ENCODE results near the gene UBXN11. TPM values are rescaled to one million over a fixed set of nuclear protein-coding genes. Genes with fewer than 3 reads are reported as not detected.
"Not testable (repeated sequence)": the region's sequence is repeated elsewhere in the genome, so short reads cannot be mapped to it uniquely, and the experiment has no call there.

UBXN11 gene
- total and polyA plus RNA-seq, 7 donors: 3.5 to 7.0 (median 4.2) TPM

DNA sequence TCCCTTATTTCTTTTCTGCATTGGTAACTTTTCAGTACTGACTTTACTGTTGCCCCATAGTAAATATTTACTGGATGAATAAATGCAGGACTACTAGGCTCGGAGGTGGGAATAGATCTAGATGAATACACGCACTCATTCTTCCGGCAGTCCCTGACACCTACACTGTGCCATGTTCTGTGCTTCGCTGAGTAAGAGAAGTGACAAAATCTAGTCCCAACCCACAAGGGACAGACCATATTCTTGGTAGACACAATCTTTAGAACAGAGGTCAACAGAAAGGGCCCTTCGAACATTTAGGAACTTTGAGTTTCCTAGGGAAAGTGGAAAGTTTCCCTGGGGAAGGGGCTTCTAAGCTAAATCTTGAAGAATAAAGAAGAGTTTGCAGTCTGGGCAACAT, 8.1 kb upstream of the UBXN11 start:
- intact Hi-C loops (cut with DNase I): no loop called here
- 89 to 93% (median 91%) methylated on average over 5 of the region's 5 CpGs for WGBS, 3 donors

GRCh38 chr1:26307966-26308899, 1.8 kb upstream of the UBXN11 start:
- ATAC-seq; H3K9me3 ChIP-seq; H3K36me3 ChIP-seq (ENCODE audit: insufficient read depth in 1 of 2, low read depth in 1 of 2); intact Hi-C loops (cut with DNase I); H3K4me3 ChIP-seq; H3K27ac ChIP-seq; H3K27me3 ChIP-seq (ENCODE audit: insufficient read depth in 3 of 3, low read length in 2 of 3): not testable (repeated sequence)
- DNase-seq: peak in 1 of 2 donors; percentile 44
- WGBS, 3 donors: 80 to 88% (median 86%) methylated on average over 21 of the region's 21 CpGs
- peaks cover 13% of the 10 kb centered on the region for H3K4me1 ChIP-seq

More for the DNA sequence above, 8.1 kb upstream of the UBXN11 start:
- Histone ChIP-seq H3K9me3 (no peaks in the 10 kb centered on the region), H3K27ac (no peak overlapping the region), H3K4me3 (no peak overlapping the region), H3K4me1 (no peaks in the 10 kb centered on the region), H3K27me3 (ENCODE audit: insufficient read depth in 3 of 3, low read length in 2 of 3) (no peaks in the 10 kb centered on the region), H3K36me3 (ENCODE audit: insufficient read depth in 1 of 2, low read depth in 1 of 2) (no peaks in the 10 kb centered on the region)
- DNase-seq (no peak), ATAC-seq (no peak)
- no peak for TF ChIP-seq CTCF (IDR thresholded peaks at IDR 0.05)

DNA sequence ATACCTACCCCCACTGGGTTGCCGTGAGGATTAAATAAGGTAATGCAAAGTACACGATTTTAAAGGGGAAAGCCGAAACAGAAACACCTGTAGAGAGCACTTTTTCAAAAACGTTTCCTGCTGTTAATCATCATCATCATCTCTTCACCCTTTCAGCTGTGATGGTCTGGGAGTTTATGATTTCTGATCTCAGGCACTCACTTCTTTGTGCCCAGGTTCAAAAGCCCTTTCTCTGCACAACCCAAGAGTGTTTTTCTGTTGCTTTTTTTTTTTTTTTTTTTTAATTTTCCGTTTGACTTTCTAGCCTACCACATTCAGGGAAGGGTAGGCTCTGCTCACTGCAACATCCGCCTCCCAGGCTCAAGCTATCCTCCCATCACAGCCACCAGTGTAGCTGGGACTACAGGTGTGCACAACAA, 936 bp upstream of the UBXN11 start:
- 46 to 51% (median 49%) methylated on average over 6 of the region's 6 CpGs for WGBS, 3 donors
- DNase-seq (no peak), ATAC-seq (no peak)
- TF ChIP-seq CTCF (IDR thresholded peaks at IDR 0.05): no peak
- Histone ChIP-seq H3K27me3 (ENCODE audit: insufficient read depth in 3 of 3, low read length in 2 of 3) (no peaks in the 10 kb centered on the region), H3K36me3 (ENCODE audit: insufficient read depth in 1 of 2, low read depth in 1 of 2) (no peaks in the 10 kb centered on the region), H3K27ac (peak overlapping the region; percentile 36), H3K4me3 (peak overlapping the region; percentile 95), H3K4me1 (peaks cover 13% of the 10 kb centered on the region), H3K9me3 (no peaks in the 10 kb centered on the region)
- intact Hi-C loops (cut with DNase I): no loop called here

GRCh38 chr1:26305667-26306289, 658 bp downstream of the UBXN11 start:
- ATAC-seq (no peak), DNase-seq (no peak)
- peak overlapping the region; percentile 95 for H3K4me3 ChIP-seq
- H3K4me1 ChIP-seq: peaks cover 13% of the 10 kb centered on the region
- no peaks in the 10 kb centered on the region for H3K36me3 ChIP-seq (ENCODE audit: insufficient read depth in 1 of 2, low read depth in 1 of 2)
- WGBS, 3 donors: 39 to 48% (median 44%) methylated on average over 8 of the region's 8 CpGs
- no peaks in the 10 kb centered on the region for H3K27me3 ChIP-seq (ENCODE audit: insufficient read depth in 3 of 3, low read length in 2 of 3)
- intact Hi-C loops (cut with DNase I): no loop called here
- peak overlapping the region; percentile 36 for H3K27ac ChIP-seq
- TF ChIP-seq CTCF (IDR thresholded peaks at IDR 0.05): no peak
- no peaks in the 10 kb centered on the region for H3K9me3 ChIP-seq

DNA sequence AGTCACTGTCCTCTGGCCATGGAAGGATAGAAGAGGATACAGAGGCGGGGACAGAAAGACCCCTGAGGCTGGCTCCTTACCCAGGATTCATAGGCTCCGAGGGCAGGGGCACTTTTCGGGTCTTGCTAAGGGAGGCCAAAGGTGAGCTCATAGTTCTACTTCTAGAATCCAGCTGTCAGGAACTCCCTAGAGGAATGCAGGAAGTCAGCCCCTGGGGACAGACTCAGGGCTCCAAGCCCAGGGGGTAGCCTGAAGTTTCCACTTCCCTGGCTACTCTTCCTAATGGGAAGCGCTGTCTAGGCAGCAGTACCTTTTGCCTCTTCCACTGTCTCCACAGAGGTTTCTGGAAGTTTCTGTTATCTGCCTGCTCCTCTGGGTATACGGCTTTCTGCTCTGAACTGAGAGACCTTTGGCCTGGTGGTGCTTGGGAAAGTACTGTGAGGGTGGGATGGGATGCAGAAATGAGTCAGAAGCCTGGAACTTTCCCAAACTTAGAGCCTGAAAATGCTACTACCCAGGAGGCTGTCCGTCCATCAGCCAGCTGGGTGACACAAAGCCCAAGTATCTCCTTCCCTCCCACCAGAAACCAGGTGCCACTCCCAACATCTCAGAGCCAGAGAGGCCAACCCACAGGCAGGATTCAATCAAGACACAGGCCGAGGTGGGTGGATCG, 3.6 kb downstream of the UBXN11 start:
- H3K4me3 ChIP-seq: no peak overlapping the region
- ATAC-seq (no peak), DNase-seq (peak; percentile 46 to 70)
- H3K4me1 ChIP-seq: peaks cover 13% of the 10 kb centered on the region
- no peak for TF ChIP-seq CTCF (IDR thresholded peaks at IDR 0.05)
- WGBS, 3 donors: 55 to 61% (median 57%) methylated on average over 8 of the region's 8 CpGs
- no peaks in the 10 kb centered on the region for H3K9me3 ChIP-seq
- intact Hi-C loops (cut with DNase I): no loop called here
- no peaks in the 10 kb centered on the region for H3K36me3 ChIP-seq (ENCODE audit: insufficient read depth in 1 of 2, low read depth in 1 of 2)
- H3K27ac ChIP-seq: no peak overlapping the region
- H3K27me3 ChIP-seq (ENCODE audit: insufficient read depth in 3 of 3, low read length in 2 of 3): no peaks in the 10 kb centered on the region

Measured in psoas muscle (tissue), 8 donors.